ENCODE measurements around the gene PLCB4.

PLCB4 gene

DNA sequence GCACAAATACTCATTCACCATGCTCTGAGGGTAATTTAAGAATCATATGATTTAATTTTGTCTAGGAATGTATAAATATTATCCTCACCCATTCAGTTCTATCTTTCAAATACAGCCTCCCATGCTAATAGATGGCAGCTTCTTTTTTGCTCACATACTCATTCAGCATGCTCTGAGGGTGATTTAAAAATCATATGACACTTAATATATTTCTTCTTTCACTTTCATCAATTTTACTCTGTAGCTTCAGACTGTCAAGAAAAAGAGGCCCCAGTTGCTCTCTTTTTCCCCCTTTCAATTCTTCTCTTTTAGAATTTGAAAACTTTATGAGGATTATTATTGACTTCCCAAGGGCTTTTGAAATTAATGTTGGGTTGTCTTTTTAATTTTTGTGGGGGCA, 283.9 kb downstream of the PLCB4 start:
- DNase-seq (ENCODE audit: low read depth in 1 of 2, low spot score in 1 of 2): no peak
- no peak for TF ChIP-seq SPI1 (IDR thresholded peaks at IDR 0.05; ENCODE audit: borderline replicate concordance, low read depth)
- TF ChIP-seq, protein P1, sequence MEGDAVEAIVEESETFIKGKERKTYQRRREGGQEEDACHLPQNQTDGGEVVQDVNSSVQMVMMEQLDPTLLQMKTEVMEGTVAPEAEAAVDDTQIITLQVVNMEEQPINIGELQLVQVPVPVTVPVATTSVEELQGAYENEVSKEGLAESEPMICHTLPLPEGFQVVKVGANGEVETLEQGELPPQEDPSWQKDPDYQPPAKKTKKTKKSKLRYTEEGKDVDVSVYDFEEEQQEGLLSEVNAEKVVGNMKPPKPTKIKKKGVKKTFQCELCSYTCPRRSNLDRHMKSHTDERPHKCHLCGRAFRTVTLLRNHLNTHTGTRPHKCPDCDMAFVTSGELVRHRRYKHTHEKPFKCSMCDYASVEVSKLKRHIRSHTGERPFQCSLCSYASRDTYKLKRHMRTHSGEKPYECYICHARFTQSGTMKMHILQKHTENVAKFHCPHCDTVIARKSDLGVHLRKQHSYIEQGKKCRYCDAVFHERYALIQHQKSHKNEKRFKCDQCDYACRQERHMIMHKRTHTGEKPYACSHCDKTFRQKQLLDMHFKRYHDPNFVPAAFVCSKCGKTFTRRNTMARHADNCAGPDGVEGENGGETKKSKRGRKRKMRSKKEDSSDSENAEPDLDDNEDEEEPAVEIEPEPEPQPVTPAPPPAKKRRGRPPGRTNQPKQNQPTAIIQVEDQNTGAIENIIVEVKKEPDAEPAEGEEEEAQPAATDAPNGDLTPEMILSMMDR (IDR thresholded peaks at IDR 0.05; ENCODE audit: insufficient read depth, low read length): no peak
- TF ChIP-seq, protein P2, sequence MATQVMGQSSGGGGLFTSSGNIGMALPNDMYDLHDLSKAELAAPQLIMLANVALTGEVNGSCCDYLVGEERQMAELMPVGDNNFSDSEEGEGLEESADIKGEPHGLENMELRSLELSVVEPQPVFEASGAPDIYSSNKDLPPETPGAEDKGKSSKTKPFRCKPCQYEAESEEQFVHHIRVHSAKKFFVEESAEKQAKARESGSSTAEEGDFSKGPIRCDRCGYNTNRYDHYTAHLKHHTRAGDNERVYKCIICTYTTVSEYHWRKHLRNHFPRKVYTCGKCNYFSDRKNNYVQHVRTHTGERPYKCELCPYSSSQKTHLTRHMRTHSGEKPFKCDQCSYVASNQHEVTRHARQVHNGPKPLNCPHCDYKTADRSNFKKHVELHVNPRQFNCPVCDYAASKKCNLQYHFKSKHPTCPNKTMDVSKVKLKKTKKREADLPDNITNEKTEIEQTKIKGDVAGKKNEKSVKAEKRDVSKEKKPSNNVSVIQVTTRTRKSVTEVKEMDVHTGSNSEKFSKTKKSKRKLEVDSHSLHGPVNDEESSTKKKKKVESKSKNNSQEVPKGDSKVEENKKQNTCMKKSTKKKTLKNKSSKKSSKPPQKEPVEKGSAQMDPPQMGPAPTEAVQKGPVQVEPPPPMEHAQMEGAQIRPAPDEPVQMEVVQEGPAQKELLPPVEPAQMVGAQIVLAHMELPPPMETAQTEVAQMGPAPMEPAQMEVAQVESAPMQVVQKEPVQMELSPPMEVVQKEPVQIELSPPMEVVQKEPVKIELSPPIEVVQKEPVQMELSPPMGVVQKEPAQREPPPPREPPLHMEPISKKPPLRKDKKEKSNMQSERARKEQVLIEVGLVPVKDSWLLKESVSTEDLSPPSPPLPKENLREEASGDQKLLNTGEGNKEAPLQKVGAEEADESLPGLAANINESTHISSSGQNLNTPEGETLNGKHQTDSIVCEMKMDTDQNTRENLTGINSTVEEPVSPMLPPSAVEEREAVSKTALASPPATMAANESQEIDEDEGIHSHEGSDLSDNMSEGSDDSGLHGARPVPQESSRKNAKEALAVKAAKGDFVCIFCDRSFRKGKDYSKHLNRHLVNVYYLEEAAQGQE (IDR thresholded peaks at IDR 0.05; ENCODE audit: insufficient replicate concordance, low read depth): no peak
- no peak for TF ChIP-seq POLR2AphosphoS5 (IDR thresholded peaks at IDR 0.05; ENCODE audit: low read depth)
- no peak for TF ChIP-seq GABPA (IDR thresholded peaks at IDR 0.05; ENCODE audit: low read depth)

DNA sequence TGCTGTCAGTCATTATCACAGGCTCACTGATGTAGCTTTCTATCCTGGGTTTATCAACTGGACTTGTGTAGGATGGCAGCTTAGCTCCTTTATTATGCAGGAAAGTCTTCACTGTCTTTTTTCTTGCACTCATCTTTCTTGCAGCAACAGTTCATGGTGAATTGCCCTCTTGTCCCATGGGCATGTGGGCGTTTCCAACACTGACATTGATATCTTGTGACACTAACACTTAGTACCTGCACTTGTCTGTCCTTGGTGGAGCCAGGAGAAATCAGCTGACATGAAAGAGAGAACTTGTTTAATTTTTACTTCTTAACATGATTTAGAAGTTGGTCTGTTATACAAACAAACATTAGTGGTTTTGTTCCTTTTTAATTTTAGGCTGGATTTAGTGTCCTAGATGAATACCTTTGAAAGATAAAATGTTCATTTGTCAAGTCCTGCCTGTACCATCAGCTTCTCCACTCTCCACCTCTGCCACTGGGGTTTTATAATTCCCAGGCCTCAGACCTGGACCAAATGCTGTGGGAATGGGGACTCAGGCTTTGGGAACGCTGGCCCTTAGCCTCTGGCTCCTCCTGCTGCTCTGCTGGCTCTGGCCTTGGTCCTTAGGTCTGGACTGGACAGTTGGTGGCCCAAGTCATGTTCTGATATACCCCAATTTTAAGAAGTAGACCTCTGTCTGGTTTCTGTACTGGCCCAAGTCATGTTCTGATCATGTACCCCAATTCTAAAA, 284.5 kb downstream of the PLCB4 start:
- Histone ChIP-seq H3K27me3 (ENCODE audit: insufficient read depth, poor library complexity, severe bottlenecking) (no peaks in the 10 kb centered on the region), H3K4me3 (replicated peaks; ENCODE audit: insufficient read depth, low read length) (no peak overlapping the region), H3K27ac (replicated peaks) (no peak overlapping the region)
- no peak for DNase-seq (ENCODE audit: low read depth in 1 of 2, low spot score in 1 of 2)
- TF ChIP-seq, protein P2 (IDR thresholded peaks at IDR 0.05; ENCODE audit: insufficient replicate concordance, low read depth): no peak
- TF ChIP-seq GABPA (IDR thresholded peaks at IDR 0.05; ENCODE audit: low read depth): no peak
- no peak for TF ChIP-seq POLR2AphosphoS5 (IDR thresholded peaks at IDR 0.05; ENCODE audit: low read depth)
- TF ChIP-seq, protein P1 (IDR thresholded peaks at IDR 0.05; ENCODE audit: insufficient read depth, low read length): no peak
- TF ChIP-seq SPI1 (IDR thresholded peaks at IDR 0.05; ENCODE audit: borderline replicate concordance, low read depth): no peak

More for the DNA sequence above, 283.9 kb downstream of the PLCB4 start:
- Histone ChIP-seq H3K27me3 (ENCODE audit: insufficient read depth, poor library complexity, severe bottlenecking) (no peaks in the 10 kb centered on the region), H3K27ac (replicated peaks) (no peak overlapping the region), H3K4me3 (replicated peaks; ENCODE audit: insufficient read depth, low read length) (no peak overlapping the region)

DNA sequence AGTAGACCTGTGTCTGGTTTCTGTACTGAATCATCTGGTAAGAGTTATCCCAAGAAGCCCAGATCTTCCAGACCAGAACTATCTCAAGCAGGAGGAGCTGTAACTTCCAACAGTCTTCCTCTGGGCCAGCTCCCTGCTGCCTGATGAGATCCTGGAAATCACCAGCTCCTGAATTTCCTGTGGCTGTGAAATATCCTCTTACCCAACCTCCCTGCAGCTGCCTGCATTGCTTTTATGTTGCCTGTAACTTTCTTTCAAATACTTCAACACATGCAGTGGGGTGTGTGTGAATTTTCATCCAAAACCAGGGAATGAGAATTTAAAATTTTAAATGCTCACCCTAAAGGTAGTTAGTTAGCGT, 285.0 kb downstream of the PLCB4 start:
- no peak for DNase-seq (ENCODE audit: low read depth in 1 of 2, low spot score in 1 of 2)
- Histone ChIP-seq H3K27ac (replicated peaks) (no peak overlapping the region), H3K27me3 (ENCODE audit: insufficient read depth, poor library complexity, severe bottlenecking) (no peaks in the 10 kb centered on the region), H3K4me3 (replicated peaks; ENCODE audit: insufficient read depth, low read length) (no peak overlapping the region)
- TF ChIP-seq GABPA (IDR thresholded peaks at IDR 0.05; ENCODE audit: low read depth) (no peak), POLR2AphosphoS5 (IDR thresholded peaks at IDR 0.05; ENCODE audit: low read depth) (no peak), SPI1 (IDR thresholded peaks at IDR 0.05; ENCODE audit: borderline replicate concordance, low read depth) (no peak)
- TF ChIP-seq, protein P1 (IDR thresholded peaks at IDR 0.05; ENCODE audit: insufficient read depth, low read length): no peak
- TF ChIP-seq, protein P2 (IDR thresholded peaks at IDR 0.05; ENCODE audit: insufficient replicate concordance, low read depth): no peak
